ENCODE results near the gene SLC22A31. TPM values are rescaled to one million over a fixed set of nuclear protein-coding genes. Genes with fewer than 3 reads are reported as not detected.
A peak's percentile ranks its signal among the peaks of the same experiment; 100 is the strongest.

Gene SLC22A31
- total RNA-seq, 1 donor from 2014 or later, result not detected

- TF ChIP-seq, protein P1, sequence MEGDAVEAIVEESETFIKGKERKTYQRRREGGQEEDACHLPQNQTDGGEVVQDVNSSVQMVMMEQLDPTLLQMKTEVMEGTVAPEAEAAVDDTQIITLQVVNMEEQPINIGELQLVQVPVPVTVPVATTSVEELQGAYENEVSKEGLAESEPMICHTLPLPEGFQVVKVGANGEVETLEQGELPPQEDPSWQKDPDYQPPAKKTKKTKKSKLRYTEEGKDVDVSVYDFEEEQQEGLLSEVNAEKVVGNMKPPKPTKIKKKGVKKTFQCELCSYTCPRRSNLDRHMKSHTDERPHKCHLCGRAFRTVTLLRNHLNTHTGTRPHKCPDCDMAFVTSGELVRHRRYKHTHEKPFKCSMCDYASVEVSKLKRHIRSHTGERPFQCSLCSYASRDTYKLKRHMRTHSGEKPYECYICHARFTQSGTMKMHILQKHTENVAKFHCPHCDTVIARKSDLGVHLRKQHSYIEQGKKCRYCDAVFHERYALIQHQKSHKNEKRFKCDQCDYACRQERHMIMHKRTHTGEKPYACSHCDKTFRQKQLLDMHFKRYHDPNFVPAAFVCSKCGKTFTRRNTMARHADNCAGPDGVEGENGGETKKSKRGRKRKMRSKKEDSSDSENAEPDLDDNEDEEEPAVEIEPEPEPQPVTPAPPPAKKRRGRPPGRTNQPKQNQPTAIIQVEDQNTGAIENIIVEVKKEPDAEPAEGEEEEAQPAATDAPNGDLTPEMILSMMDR (IDR thresholded peaks at IDR 0.05), result no peak
- peaks cover 8% of the 10 kb centered on the region for H3K36me3 Mint-ChIP-seq (ENCODE audit: unreplicated experiment)
- peak overlapping the region; percentile 62 for H3K27ac Mint-ChIP-seq (ENCODE audit: unreplicated experiment)
- DNase-seq (ENCODE audit: extremely low spot score, unreplicated experiment), result no peak
- no peak overlapping the region for H3K4me3 Mint-ChIP-seq (ENCODE audit: unreplicated experiment)
- no peaks in the 10 kb centered on the region for H3K9me3 Mint-ChIP-seq (ENCODE audit: unreplicated experiment)
- H3K4me1 Mint-ChIP-seq (ENCODE audit: unreplicated experiment), result peaks cover 16% of the 10 kb centered on the region
- no peaks in the 10 kb centered on the region for H3K27me3 Mint-ChIP-seq (ENCODE audit: unreplicated experiment)
These were observed 45.1 kb downstream of the SLC22A31 start for GRCh38 chr16:89155184-89155679.

- Mint-ChIP-seq H3K4me3 (ENCODE audit: unreplicated experiment) (no peak overlapping the region), H3K27me3 (ENCODE audit: unreplicated experiment) (no peaks in the 10 kb centered on the region), H3K4me1 (ENCODE audit: unreplicated experiment) (peaks cover 16% of the 10 kb centered on the region), H3K36me3 (ENCODE audit: unreplicated experiment) (peaks cover 10% of the 10 kb centered on the region), H3K27ac (ENCODE audit: unreplicated experiment) (no peak overlapping the region), H3K9me3 (ENCODE audit: unreplicated experiment) (no peaks in the 10 kb centered on the region)
- no peak for DNase-seq (ENCODE audit: extremely low spot score, unreplicated experiment)
- TF ChIP-seq, protein P1 (IDR thresholded peaks at IDR 0.05), result no peak
These were observed 45.8 kb downstream of the SLC22A31 start for GRCh38 chr16:89154390-89155183.

- no peak for DNase-seq (ENCODE audit: extremely low spot score, unreplicated experiment)
- TF ChIP-seq, protein P1 (IDR thresholded peaks at IDR 0.05), result no peak
- Mint-ChIP-seq H3K4me3 (ENCODE audit: unreplicated experiment) (no peak overlapping the region), H3K9me3 (ENCODE audit: unreplicated experiment) (no peaks in the 10 kb centered on the region), H3K4me1 (ENCODE audit: unreplicated experiment) (peaks cover 16% of the 10 kb centered on the region), H3K27me3 (ENCODE audit: unreplicated experiment) (no peaks in the 10 kb centered on the region), H3K36me3 (ENCODE audit: unreplicated experiment) (peaks cover 17% of the 10 kb centered on the region), H3K27ac (ENCODE audit: unreplicated experiment) (no peak overlapping the region)
These were observed 46.5 kb downstream of the SLC22A31 start for GRCh38 chr16:89153848-89154271.

GRCh38 chr16:89152831-89153700 lies 47.3 kb downstream of the SLC22A31 start:
- peaks cover 16% of the 10 kb centered on the region for H3K4me1 Mint-ChIP-seq (ENCODE audit: unreplicated experiment)
- no peak overlapping the region for H3K4me3 Mint-ChIP-seq (ENCODE audit: unreplicated experiment)

More at GRCh38 chr16:89152831-89153700, 47.3 kb downstream of the SLC22A31 start:
- no peaks in the 10 kb centered on the region for H3K27me3 Mint-ChIP-seq (ENCODE audit: unreplicated experiment)
- H3K36me3 Mint-ChIP-seq (ENCODE audit: unreplicated experiment), result peaks cover 19% of the 10 kb centered on the region
- no peak for DNase-seq (ENCODE audit: extremely low spot score, unreplicated experiment)
- no peaks in the 10 kb centered on the region for H3K9me3 Mint-ChIP-seq (ENCODE audit: unreplicated experiment)
- TF ChIP-seq, protein P1 (IDR thresholded peaks at IDR 0.05), result no peak
- no peak overlapping the region for H3K27ac Mint-ChIP-seq (ENCODE audit: unreplicated experiment)
